Panc1 (cell line): Measurements from ENCODE around the gene SUCLG2. TPM values are rescaled to one million over a fixed set of nuclear protein-coding genes. Genes with fewer than 3 reads are reported as not detected.

Experiments used
- ATAC-seq: fragments of 200-7000 bp; cut with Tn5 transposase; 2 replicates; pipeline ENCODE4 v1.9.1; 2020; ENCODE audit warnings: mild to moderate bottlenecking, moderate library complexity
- BruUV-seq: library from RNA; stranded (reverse); fragments of 400-500 nt; replicated peaks from 2 replicates; lab custom pipeline; 2021; lab: Mats Ljungman, UMichigan
- CTCF ChIA-PET: fragments of 300-600 bp; sonication (Branson Sonifier 250); formaldehyde crosslinking; loops from one replicate; lab custom pipeline; 2022; ENCODE audit warnings: antibody characterized with exemption; lab: Charles Lee
- POLR2A ChIA-PET: fragments of 300-600 bp; sonication (Branson Sonifier 250); formaldehyde crosslinking; loops from one replicate; lab custom pipeline; 2022; ENCODE audit warnings: antibody characterized with exemption; lab: Charles Lee
- DNase-seq: peaks from one replicate; pipeline ENCODE4 v3.0.0-alpha.2; 2010; ENCODE audit warnings: low read depth, low spot score
- H3K27ac ChIP-seq: 2 replicates; pipeline ENCODE4 v1.5.1; 2011; ENCODE audit warnings: mild to moderate bottlenecking, low read length, inconsistent platforms
- H3K27me3 ChIP-seq: fragments of 200-500 bp; sonication (Bioruptor generic); 2 replicates; pipeline ENCODE4 v1.6.0; 2014; ENCODE audit warnings: low read length, inconsistent platforms; ENCODE audit not compliant: control insufficient read depth, insufficient read depth
- H3K36me3 ChIP-seq: fragments of 200-500 bp; sonication (Bioruptor generic); 2 replicates; pipeline ENCODE4 v1.5.1; 2014; ENCODE audit warnings: inconsistent platforms, mild to moderate bottlenecking, low read length, moderate library complexity; ENCODE audit not compliant: control insufficient read depth, insufficient read depth
- H3K4me1 ChIP-seq: 2 replicates; pipeline ENCODE4 v1.5.1; 2011; ENCODE audit warnings: inconsistent platforms, mild to moderate bottlenecking, low read length, moderate library complexity; ENCODE audit not compliant: control insufficient read depth, insufficient read depth
- H3K4me3 ChIP-seq, 2 experiments: 2 replicates each; pipeline ENCODE4 v1.5.1; 2011 to 2012; ENCODE audit warnings: low read depth in 2 of 2, low read length in 2 of 2, mild to moderate bottlenecking in 2 of 2, inconsistent platforms in 1 of 2, moderate library complexity in 1 of 2
- H3K9me3 ChIP-seq: fragments of 200-500 bp; sonication (Bioruptor generic); 2 replicates; pipeline ENCODE4 v1.5.1; 2014; ENCODE audit warnings: low read depth, mild to moderate bottlenecking, inconsistent platforms, low read length, moderate library complexity; ENCODE audit not compliant: control insufficient read depth, insufficient read depth
- POLR2AphosphoS5 ChIP-seq: IDR thresholded peaks from 2 replicates; pipeline ENCODE4 v1.6.1; 2012; ENCODE audit warnings: mild to moderate bottlenecking, low read depth, low read length, moderate library complexity
- SIN3A ChIP-seq: IDR thresholded peaks from 2 replicates; pipeline ENCODE4 v1.6.1; 2012; ENCODE audit warnings: low read depth, mild to moderate bottlenecking, low read length, moderate library complexity, borderline replicate concordance; ENCODE audit not compliant: insufficient read depth
- TCF7L2 ChIP-seq: IDR thresholded peaks from 2 replicates; pipeline ENCODE4 v1.6.1; 2011; ENCODE audit warnings: mild to moderate bottlenecking, low read depth, low read length, inconsistent platforms
- in situ Hi-C: cut with HindIII; loops from 2 replicates; pipeline ENCODE4 v1.10.0; 2016; ENCODE audit warnings: low sequenced_read_pairs, low pct_unique_long_range_greater_than_20kb
- intact Hi-C: fragments of 100-400 bp; cut with micrococcal nuclease; formaldehyde crosslinking; loops from one replicate; pipeline ENCODE4 v1.10.0; 2022; ENCODE audit not compliant: unreplicated experiment
- total RNA-seq: library from RNA; stranded (reverse); gene quantifications from one replicate; pipeline ENCODE4 v1.2.1, GENCODE V29; 2021; ENCODE audit not compliant: unreplicated experiment
- TF ChIP-seq, protein P1 (sequence below), 2 experiments: IDR thresholded peaks; 2 replicates each; pipeline ENCODE4 v1.6.1; 2011 to 2012; ENCODE audit warnings: low read depth in 2 of 2, control low read depth in 1 of 2, low read length in 1 of 2, mild to moderate bottlenecking in 1 of 2, moderate library complexity in 1 of 2; ENCODE audit not compliant: insufficient read depth in 1 of 2
- TF ChIP-seq, protein P2 (sequence below): fragments of 450-650 bp; IDR thresholded peaks from 2 replicates; pipeline ENCODE4 v1.5.1; 2017; ENCODE audit warnings: mild to moderate bottlenecking

The SUCLG2 gene
- total RNA-seq, 1 experiment from 2014 or later = 28.3 TPM

DNA sequence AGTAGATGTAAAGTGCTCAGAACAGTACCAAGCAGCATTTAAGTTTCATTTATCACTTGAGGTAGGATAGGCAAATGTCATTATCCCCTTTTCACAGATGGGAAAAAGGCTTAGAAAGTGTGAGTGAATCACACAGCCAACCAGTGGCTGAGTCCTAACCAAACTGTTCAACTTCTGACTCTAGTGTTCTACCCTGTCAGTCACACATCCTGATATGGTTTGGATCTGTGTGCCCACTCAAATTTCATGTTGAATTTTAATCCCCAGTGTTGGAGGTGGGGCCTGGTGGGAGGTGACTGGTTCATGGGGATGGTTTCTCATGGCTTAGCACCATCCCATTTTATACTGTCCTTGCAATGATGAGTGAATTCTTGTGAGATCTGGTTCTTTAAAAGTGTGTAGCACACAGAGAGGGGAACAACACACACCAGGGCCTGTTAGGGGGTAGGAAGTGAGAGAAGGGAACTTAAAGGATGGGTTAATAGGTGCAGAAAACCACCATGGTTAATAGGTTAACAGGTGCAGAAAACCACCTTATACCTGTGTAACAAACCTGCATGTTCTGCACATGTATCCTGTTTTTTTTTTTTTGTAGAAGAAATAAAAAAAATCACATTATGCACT is 304.7 kb downstream of the SUCLG2 start:
- no peak overlapping the region for H3K4me3 ChIP-seq
- ChIA-PET POLR2A (no interaction called here), CTCF (interaction anchor here (0.7 kb wide), 1 partner anchor 1314 kb away, joined by 5 read pairs; no protein-coding TSS in a partner anchor)
- H3K36me3 ChIP-seq = no peaks in the 10 kb centered on the region
- TF ChIP-seq SIN3A (no peak), POLR2AphosphoS5 (no peak), TCF7L2 (no peak)
- TF ChIP-seq, protein P1, sequence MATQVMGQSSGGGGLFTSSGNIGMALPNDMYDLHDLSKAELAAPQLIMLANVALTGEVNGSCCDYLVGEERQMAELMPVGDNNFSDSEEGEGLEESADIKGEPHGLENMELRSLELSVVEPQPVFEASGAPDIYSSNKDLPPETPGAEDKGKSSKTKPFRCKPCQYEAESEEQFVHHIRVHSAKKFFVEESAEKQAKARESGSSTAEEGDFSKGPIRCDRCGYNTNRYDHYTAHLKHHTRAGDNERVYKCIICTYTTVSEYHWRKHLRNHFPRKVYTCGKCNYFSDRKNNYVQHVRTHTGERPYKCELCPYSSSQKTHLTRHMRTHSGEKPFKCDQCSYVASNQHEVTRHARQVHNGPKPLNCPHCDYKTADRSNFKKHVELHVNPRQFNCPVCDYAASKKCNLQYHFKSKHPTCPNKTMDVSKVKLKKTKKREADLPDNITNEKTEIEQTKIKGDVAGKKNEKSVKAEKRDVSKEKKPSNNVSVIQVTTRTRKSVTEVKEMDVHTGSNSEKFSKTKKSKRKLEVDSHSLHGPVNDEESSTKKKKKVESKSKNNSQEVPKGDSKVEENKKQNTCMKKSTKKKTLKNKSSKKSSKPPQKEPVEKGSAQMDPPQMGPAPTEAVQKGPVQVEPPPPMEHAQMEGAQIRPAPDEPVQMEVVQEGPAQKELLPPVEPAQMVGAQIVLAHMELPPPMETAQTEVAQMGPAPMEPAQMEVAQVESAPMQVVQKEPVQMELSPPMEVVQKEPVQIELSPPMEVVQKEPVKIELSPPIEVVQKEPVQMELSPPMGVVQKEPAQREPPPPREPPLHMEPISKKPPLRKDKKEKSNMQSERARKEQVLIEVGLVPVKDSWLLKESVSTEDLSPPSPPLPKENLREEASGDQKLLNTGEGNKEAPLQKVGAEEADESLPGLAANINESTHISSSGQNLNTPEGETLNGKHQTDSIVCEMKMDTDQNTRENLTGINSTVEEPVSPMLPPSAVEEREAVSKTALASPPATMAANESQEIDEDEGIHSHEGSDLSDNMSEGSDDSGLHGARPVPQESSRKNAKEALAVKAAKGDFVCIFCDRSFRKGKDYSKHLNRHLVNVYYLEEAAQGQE (IDR thresholded peaks at IDR 0.05; ENCODE audit: insufficient read depth in 1 of 2, low read depth in 2 of 2, low read length in 1 of 2) = no peak
- TF ChIP-seq, protein P2, sequence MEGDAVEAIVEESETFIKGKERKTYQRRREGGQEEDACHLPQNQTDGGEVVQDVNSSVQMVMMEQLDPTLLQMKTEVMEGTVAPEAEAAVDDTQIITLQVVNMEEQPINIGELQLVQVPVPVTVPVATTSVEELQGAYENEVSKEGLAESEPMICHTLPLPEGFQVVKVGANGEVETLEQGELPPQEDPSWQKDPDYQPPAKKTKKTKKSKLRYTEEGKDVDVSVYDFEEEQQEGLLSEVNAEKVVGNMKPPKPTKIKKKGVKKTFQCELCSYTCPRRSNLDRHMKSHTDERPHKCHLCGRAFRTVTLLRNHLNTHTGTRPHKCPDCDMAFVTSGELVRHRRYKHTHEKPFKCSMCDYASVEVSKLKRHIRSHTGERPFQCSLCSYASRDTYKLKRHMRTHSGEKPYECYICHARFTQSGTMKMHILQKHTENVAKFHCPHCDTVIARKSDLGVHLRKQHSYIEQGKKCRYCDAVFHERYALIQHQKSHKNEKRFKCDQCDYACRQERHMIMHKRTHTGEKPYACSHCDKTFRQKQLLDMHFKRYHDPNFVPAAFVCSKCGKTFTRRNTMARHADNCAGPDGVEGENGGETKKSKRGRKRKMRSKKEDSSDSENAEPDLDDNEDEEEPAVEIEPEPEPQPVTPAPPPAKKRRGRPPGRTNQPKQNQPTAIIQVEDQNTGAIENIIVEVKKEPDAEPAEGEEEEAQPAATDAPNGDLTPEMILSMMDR = no peak
- H3K27ac ChIP-seq = no peak overlapping the region
- H3K9me3 ChIP-seq = no peaks in the 10 kb centered on the region
- intact Hi-C loops (no loop called here), in situ Hi-C loops (no loop called here)
- no TSS peak for BruUV-seq
- no peaks in the 10 kb centered on the region for H3K4me1 ChIP-seq
- no peaks in the 10 kb centered on the region for H3K27me3 ChIP-seq
- DNase-seq (no peak), ATAC-seq (no peak)

- in situ Hi-C loops (no loop called here), intact Hi-C loops (no loop called here)
- Histone ChIP-seq H3K4me1 (no peaks in the 10 kb centered on the region), H3K36me3 (no peaks in the 10 kb centered on the region), H3K27me3 (no peaks in the 10 kb centered on the region), H3K27ac (no peak overlapping the region), H3K9me3 (no peaks in the 10 kb centered on the region), H3K4me3 (no peak overlapping the region)
- no peak for ATAC-seq
- CTCF ChIA-PET = no interaction called here
- BruUV-seq = no TSS peak
- DNase-seq = no peak
- POLR2A ChIA-PET = no interaction called here
- TF ChIP-seq, protein P1 (IDR thresholded peaks at IDR 0.05; ENCODE audit: insufficient read depth in 1 of 2, low read depth in 2 of 2, low read length in 1 of 2) = no peak
- TF ChIP-seq, protein P2 = no peak
These were observed 308.3 kb downstream of the SUCLG2 start for GRCh38 chr3:67346081-67346480.
